ENCODE results near the gene LMX1B. TPM values are rescaled to one million over a fixed set of nuclear protein-coding genes. Genes with fewer than 3 reads are reported as not detected.
A peak's percentile ranks its signal among the peaks of the same experiment; 100 is the strongest.

Gene LMX1B
- total RNA-seq, 2 donors from 2014 or later: 0.13 TPM; not detected in 1

DNA sequence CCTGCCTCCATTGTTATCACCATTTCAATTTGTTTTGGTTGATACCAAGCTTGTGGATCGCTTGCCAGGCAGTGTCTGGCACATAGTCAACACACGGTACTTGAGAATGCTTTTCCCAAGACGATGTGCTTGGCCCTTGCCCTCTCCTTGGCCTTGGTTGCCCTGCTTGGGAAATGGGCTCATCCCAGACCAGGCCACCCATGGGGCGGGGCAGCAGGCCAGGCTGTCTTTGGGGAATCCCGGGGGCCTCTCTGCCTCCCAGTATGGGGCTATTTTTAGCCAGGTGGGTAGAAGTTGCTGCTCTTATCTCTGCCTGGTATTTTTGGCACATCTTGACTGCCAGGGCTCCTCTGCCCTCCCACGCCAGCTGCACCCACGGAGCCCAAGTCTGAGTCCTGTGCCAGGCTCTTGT lies 49.9 kb downstream of the LMX1B start:
- H3K9me3 ChIP-seq: no peaks in the 10 kb centered on the region
- H3K27ac ChIP-seq: no peak overlapping the region
- H3K36me3 ChIP-seq: no peaks in the 10 kb centered on the region
- no peaks in the 10 kb centered on the region for H3K4me1 ChIP-seq
- no peak overlapping the region for H3K9ac ChIP-seq (ENCODE audit: low read depth in 2 of 2, low read length in 2 of 2)
- DNase-seq: no peak
- peaks cover 51% of the 10 kb centered on the region for H3K27me3 ChIP-seq
- no peak overlapping the region for H3K4me3 ChIP-seq
- intact Hi-C loops (cut with DNase I): no loop called here
- TF ChIP-seq, protein P1, sequence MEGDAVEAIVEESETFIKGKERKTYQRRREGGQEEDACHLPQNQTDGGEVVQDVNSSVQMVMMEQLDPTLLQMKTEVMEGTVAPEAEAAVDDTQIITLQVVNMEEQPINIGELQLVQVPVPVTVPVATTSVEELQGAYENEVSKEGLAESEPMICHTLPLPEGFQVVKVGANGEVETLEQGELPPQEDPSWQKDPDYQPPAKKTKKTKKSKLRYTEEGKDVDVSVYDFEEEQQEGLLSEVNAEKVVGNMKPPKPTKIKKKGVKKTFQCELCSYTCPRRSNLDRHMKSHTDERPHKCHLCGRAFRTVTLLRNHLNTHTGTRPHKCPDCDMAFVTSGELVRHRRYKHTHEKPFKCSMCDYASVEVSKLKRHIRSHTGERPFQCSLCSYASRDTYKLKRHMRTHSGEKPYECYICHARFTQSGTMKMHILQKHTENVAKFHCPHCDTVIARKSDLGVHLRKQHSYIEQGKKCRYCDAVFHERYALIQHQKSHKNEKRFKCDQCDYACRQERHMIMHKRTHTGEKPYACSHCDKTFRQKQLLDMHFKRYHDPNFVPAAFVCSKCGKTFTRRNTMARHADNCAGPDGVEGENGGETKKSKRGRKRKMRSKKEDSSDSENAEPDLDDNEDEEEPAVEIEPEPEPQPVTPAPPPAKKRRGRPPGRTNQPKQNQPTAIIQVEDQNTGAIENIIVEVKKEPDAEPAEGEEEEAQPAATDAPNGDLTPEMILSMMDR (IDR thresholded peaks at IDR 0.05): no peak

DNA sequence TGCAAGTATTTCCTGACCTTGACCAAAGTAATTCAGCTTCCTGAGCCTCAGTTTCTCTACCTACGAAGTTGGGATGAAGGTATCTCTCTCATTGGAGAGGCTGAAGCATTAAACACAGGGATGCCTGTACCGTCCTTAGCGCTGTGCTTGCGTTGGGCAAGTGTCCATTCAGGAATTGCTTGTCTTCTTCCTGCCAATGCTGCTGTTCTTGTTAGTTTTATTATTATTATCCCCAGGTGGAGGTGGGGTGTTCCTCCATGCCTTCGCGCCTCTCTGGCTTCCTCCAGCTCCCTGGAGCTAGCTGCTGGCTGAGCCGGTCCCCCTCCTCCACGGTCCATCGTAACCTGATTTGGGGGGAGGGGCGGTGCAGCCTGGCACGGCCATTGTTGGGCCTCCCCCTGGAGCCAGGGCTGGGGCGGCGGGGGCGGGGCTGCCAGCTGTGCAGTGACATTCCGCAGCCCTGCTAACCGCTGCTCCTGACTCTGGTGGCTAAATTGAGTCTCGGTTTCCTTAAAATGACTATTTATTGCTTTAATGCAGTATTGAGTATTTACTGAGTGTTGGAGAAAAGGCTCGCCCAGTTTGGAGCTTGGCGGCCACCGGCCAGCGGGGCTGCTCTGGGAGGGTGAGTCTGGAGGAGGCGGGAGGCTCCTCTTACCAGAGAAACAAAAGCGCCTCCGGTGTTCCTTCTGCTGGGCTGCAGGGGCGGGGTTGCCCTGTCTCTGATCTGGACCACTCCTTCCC lies 51.3 kb downstream of the LMX1B start:
- no peaks in the 10 kb centered on the region for H3K9me3 ChIP-seq
- H3K4me1 ChIP-seq: no peaks in the 10 kb centered on the region
- H3K4me3 ChIP-seq: no peak overlapping the region
- no peak for DNase-seq
- intact Hi-C loops (cut with DNase I): no loop called here
- H3K27me3 ChIP-seq: peaks cover 48% of the 10 kb centered on the region
- TF ChIP-seq, protein P1 (IDR thresholded peaks at IDR 0.05): no peak
- no peak overlapping the region for H3K27ac ChIP-seq
- no peak overlapping the region for H3K9ac ChIP-seq (ENCODE audit: low read depth in 2 of 2, low read length in 2 of 2)
- H3K36me3 ChIP-seq: no peaks in the 10 kb centered on the region

DNA sequence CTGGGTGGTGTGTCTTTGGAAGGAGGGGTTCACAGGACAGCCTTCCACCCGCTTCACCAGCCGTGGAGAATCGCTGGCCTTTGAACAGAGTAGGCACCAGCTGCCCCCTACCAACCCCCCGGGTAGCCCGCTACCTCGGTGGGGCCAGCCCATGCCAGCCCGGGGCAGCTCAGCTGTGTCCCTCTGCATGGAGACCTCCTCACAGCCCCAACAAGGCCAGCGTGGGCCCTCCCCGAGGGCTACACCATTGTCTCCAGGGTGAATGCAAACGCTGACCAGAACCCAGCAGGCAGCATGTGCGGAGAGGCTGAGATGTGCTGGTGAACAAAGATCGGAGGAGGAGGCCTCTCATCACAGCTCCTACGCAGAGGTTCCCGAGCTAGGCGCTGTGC lies 51.9 kb downstream of the LMX1B start:
- Histone ChIP-seq H3K27ac (no peak overlapping the region), H3K9me3 (no peaks in the 10 kb centered on the region), H3K36me3 (no peaks in the 10 kb centered on the region), H3K4me1 (no peaks in the 10 kb centered on the region), H3K27me3 (peaks cover 52% of the 10 kb centered on the region), H3K9ac (ENCODE audit: low read depth in 2 of 2, low read length in 2 of 2) (no peak overlapping the region), H3K4me3 (no peak overlapping the region)
- no peak for DNase-seq
- TF ChIP-seq, protein P1 (IDR thresholded peaks at IDR 0.05): no peak
- intact Hi-C loops (cut with DNase I): no loop called here

DNA sequence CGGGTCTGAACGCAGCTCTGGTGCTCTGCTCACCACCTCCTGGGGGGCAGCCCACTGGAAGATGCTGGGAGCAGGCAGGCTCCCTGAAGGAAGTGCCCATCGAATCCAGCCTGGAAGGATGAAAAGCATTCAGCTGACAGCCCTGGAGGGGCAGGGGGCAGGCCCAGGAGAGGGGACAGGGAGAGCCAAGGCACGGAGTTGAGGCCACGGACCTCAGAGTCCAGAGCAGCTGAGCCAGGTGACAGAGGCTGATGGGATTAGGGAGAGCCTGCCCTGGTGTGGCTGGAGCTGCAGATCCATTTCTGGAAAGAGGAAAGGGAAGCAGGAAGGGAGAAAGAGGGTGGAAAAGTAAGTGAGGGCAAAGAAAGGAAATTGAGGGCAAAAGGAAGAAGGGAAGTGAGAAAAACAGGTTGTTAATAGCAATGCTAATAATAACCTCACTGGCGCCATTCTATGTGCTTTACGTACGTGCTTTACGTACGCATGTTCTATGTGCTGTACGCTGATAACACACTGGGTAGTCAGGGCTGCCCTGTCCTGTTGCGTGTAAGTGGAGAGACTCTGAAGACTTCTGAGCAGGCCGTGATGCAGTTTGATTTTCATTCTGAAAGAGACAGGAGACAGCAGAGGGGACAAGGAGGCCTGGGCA lies 52.6 kb downstream of the LMX1B start:
- H3K4me3 ChIP-seq: no peak overlapping the region
- H3K4me1 ChIP-seq: no peaks in the 10 kb centered on the region
- H3K27ac ChIP-seq: no peak overlapping the region
- no peaks in the 10 kb centered on the region for H3K36me3 ChIP-seq
- no peaks in the 10 kb centered on the region for H3K9me3 ChIP-seq
- TF ChIP-seq, protein P1 (IDR thresholded peaks at IDR 0.05): no peak
- peaks cover 56% of the 10 kb centered on the region for H3K27me3 ChIP-seq
- intact Hi-C loops (cut with DNase I): no loop called here
- H3K9ac ChIP-seq (ENCODE audit: low read depth in 2 of 2, low read length in 2 of 2): no peak overlapping the region
- DNase-seq: no peak

DNA sequence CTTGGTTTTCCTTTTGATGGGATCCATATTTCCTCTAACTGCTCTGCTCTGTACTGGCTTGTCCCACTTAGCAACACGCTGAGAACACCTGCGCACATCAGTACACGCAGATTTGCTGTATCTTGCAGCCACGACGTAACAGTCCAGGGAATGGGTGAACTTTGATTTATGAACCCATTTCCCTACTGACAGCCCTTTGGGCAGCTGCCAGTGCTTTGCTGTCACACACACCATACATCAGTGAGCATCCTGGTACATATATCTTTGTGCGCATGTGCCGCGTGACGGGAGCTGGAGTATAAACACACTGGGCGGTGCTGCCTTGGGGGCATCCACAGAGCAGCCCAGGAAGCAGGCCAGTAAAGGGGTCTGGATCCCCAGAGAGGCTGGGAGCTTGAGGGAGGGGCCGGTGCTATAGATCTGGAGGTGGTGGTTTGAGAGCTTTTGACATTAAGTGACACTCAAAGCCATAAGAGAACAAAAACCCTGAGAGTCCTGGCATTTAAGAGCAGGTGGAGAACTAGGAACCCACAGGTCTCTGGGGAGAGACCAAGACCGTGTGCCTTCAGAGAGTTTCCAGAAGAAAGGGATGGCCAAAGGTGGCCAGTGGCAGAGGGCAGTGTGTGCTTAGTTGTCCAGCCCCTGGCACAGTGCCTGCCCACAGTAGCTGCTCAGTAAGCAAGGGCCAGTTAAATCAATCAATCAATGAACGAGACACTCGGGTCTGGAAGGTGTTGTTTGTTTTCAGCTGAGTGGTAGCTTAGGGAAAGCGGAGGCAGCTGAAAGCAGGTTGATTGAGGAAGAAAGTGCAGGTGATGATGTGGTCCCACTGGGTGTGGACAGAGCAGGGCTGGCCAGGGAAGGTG lies 53.7 kb downstream of the LMX1B start:
- Histone ChIP-seq H3K27me3 (peaks cover 64% of the 10 kb centered on the region), H3K9ac (ENCODE audit: low read depth in 2 of 2, low read length in 2 of 2) (no peak overlapping the region), H3K9me3 (no peaks in the 10 kb centered on the region), H3K4me3 (no peak overlapping the region), H3K27ac (no peak overlapping the region), H3K36me3 (no peaks in the 10 kb centered on the region), H3K4me1 (no peaks in the 10 kb centered on the region)
- TF ChIP-seq, protein P1 (IDR thresholded peaks at IDR 0.05): no peak
- peak; percentile 31 for DNase-seq
- intact Hi-C loops (cut with DNase I): no loop called here
